GM10266 (cell line): ENCODE measurements around the gene AKAP6.

Experiments used
- DNase-seq: peaks from one replicate; pipeline ENCODE4 v3.0.0; 2012; ENCODE audit errors: extremely low spot score
- TF ChIP-seq, protein P1 (sequence below): IDR thresholded peaks from 2 replicates; pipeline ENCODE4 v1.5.1; 2012; ENCODE audit warnings: mild to moderate bottlenecking, low read depth; ENCODE audit not compliant: control insufficient read depth, insufficient read depth; ENCODE audit errors: missing control alignments

The AKAP6 gene

DNA sequence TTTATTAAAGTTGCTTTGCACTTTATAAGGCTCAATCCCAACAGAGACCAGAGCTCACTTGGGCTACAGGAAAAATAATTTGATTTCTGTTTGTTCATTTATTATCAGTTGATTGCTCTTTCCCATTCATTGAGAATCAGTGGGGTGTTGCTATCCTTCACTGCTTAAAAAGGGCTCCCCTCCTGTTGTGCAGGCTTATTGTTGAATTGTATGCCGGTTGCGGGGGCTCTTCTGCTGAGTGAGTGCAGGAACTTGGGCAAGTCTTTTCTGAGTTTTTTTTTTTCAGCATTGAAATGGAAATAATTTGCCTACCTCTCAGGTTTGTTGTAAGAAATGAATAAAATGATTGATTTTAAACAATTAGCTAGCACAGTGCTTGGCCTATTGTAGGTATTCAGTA, 32.6 kb downstream of the AKAP6 start:
- DNase-seq = no peak
- TF ChIP-seq, protein P1, sequence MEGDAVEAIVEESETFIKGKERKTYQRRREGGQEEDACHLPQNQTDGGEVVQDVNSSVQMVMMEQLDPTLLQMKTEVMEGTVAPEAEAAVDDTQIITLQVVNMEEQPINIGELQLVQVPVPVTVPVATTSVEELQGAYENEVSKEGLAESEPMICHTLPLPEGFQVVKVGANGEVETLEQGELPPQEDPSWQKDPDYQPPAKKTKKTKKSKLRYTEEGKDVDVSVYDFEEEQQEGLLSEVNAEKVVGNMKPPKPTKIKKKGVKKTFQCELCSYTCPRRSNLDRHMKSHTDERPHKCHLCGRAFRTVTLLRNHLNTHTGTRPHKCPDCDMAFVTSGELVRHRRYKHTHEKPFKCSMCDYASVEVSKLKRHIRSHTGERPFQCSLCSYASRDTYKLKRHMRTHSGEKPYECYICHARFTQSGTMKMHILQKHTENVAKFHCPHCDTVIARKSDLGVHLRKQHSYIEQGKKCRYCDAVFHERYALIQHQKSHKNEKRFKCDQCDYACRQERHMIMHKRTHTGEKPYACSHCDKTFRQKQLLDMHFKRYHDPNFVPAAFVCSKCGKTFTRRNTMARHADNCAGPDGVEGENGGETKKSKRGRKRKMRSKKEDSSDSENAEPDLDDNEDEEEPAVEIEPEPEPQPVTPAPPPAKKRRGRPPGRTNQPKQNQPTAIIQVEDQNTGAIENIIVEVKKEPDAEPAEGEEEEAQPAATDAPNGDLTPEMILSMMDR = no peak

GRCh38 chr14:32363761-32364160, 34.7 kb downstream of the AKAP6 start:
- TF ChIP-seq, protein P1 = no peak
- DNase-seq = no peak

DNA sequence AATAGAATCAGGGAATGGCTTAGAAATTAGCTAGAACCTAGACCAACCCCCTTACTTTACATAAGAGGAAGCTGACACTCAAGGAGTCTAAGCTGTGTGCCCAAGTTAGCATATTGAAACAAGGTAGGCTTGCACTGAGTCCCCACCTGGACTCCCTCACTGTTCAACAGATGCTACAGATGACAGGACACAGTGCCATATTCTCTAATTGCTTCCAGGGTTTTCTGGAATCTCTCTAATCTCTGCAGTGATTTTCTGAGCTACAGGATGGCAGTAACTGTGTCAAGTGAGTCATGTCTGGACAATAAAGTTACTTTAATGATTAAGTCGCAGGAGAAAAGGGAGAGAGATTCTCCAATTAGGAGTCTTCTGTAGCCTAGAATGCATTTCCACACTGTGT, 35.8 kb downstream of the AKAP6 start:
- TF ChIP-seq, protein P1 = no peak
- no peak for DNase-seq

GRCh38 chr14:32366256-32366879, 37.3 kb downstream of the AKAP6 start:
- TF ChIP-seq, protein P1 = no peak

GRCh38 chr14:32366986-32367385, 37.9 kb downstream of the AKAP6 start:
- TF ChIP-seq, protein P1 = no peak
- DNase-seq = no peak

More at GRCh38 chr14:32366256-32366879, 37.3 kb downstream of the AKAP6 start:
- DNase-seq = no peak

DNA sequence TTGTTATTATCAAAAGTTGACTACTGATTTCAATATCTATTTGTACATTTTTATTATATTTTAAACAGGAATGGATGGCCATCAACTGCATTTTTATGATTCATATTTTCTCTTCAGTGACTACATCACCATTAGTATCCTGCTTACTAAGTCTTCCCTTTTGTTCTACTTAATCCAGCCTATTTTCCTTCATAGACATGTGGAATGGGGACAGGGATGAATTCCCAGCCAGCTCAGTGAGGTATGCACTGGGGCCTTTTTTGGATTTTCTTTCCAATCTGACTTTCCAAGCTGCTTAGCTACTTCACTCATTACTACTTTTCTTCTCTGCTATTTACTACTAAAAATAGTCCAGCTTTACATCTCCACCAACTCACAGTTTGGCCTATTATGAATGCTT, 38.4 kb downstream of the AKAP6 start:
- TF ChIP-seq, protein P1 = no peak
- DNase-seq = no peak

DNA sequence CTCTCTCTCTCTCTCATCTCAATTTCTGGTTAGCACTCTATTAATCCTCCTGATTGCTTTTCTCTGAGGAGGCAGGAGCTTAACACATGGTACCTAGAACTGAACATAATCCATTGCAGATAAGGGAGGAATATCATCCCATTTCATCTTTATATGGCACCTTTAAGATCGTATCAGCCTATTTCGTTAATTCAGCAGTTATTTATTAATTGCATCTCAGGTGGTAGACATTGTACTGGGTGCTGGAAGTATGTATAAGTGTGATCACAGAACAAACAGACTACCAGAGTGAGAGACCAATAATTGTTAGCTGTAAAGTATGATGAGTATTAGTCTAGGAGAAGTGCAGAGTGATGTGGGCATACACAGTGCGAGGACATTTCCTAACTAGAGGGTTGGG, 39.0 kb downstream of the AKAP6 start:
- DNase-seq = no peak
- TF ChIP-seq, protein P1 = no peak
